ENCODE measurements around the gene UBE2QL1. TPM values are rescaled to one million over a fixed set of nuclear protein-coding genes. Genes with fewer than 3 reads are reported as not detected.

Gene UBE2QL1
- total RNA-seq, 1 donor from 2014 or later, result 2.5 TPM

- intact Hi-C loops (cut with DNase I), result no loop called here
- no peaks in the 10 kb centered on the region for H3K4me1 ChIP-seq
- no peaks in the 10 kb centered on the region for H3K36me3 ChIP-seq
- H3K9me3 ChIP-seq, result no peaks in the 10 kb centered on the region
- H3K27me3 ChIP-seq, result no peaks in the 10 kb centered on the region
- no peak for DNase-seq (ENCODE audit: extremely low spot score in 2 of 2)
- no peak overlapping the region for H3K4me3 ChIP-seq
- no peak for TF ChIP-seq POLR2AphosphoS5 (IDR thresholded peaks at IDR 0.05; ENCODE audit: insufficient read depth in 1 of 2, low read depth in 1 of 2)
- no peak for TF ChIP-seq POLR2A (IDR thresholded peaks at IDR 0.05)
- TF ChIP-seq CTCF (IDR thresholded peaks at IDR 0.05), result no peak
- no peak overlapping the region for H3K27ac ChIP-seq
Observed at GRCh38 chr5:6516823-6517222, 68.2 kb downstream of the UBE2QL1 start.

- H3K4me3 ChIP-seq, result no peak overlapping the region
- intact Hi-C loops (cut with DNase I), result no loop called here
- no peak for DNase-seq (ENCODE audit: extremely low spot score in 2 of 2)
- H3K9me3 ChIP-seq, result no peaks in the 10 kb centered on the region
- H3K36me3 ChIP-seq, result no peaks in the 10 kb centered on the region
- TF ChIP-seq POLR2AphosphoS5 (IDR thresholded peaks at IDR 0.05; ENCODE audit: insufficient read depth in 1 of 2, low read depth in 1 of 2) (no peak), POLR2A (IDR thresholded peaks at IDR 0.05) (no peak), CTCF (IDR thresholded peaks at IDR 0.05) (no peak)
- H3K4me1 ChIP-seq, result no peaks in the 10 kb centered on the region
- no peak overlapping the region for H3K27ac ChIP-seq
- no peaks in the 10 kb centered on the region for H3K27me3 ChIP-seq
Observed at GRCh38 chr5:6517510-6517909, 68.9 kb downstream of the UBE2QL1 start.

- Histone ChIP-seq H3K4me1 (no peaks in the 10 kb centered on the region), H3K36me3 (no peaks in the 10 kb centered on the region), H3K9me3 (no peaks in the 10 kb centered on the region), H3K27me3 (no peaks in the 10 kb centered on the region), H3K4me3 (no peak overlapping the region), H3K27ac (no peak overlapping the region)
- TF ChIP-seq CTCF (IDR thresholded peaks at IDR 0.05) (no peak), POLR2A (IDR thresholded peaks at IDR 0.05) (no peak), POLR2AphosphoS5 (IDR thresholded peaks at IDR 0.05; ENCODE audit: insufficient read depth in 1 of 2, low read depth in 1 of 2) (no peak)
- intact Hi-C loops (cut with DNase I), result no loop called here
- DNase-seq (ENCODE audit: extremely low spot score in 2 of 2), result peak in 1 of 2 donors; percentile 34
Observed at GRCh38 chr5:6518298-6519057, 69.8 kb downstream of the UBE2QL1 start.

GRCh38 chr5:6520201-6520600, 71.5 kb downstream of the UBE2QL1 start:
- peak in 1 of 2 donors; percentile 77 for DNase-seq (ENCODE audit: extremely low spot score in 2 of 2)
- intact Hi-C loops (cut with DNase I), result no loop called here
- H3K4me1 ChIP-seq, result no peaks in the 10 kb centered on the region
- TF ChIP-seq POLR2AphosphoS5 (IDR thresholded peaks at IDR 0.05; ENCODE audit: insufficient read depth in 1 of 2, low read depth in 1 of 2) (no peak), CTCF (IDR thresholded peaks at IDR 0.05) (no peak), POLR2A (IDR thresholded peaks at IDR 0.05) (no peak)
- H3K36me3 ChIP-seq, result no peaks in the 10 kb centered on the region
- no peak overlapping the region for H3K27ac ChIP-seq
- no peaks in the 10 kb centered on the region for H3K9me3 ChIP-seq
- H3K27me3 ChIP-seq, result no peaks in the 10 kb centered on the region
- no peak overlapping the region for H3K4me3 ChIP-seq

- Histone ChIP-seq H3K27me3 (no peaks in the 10 kb centered on the region), H3K36me3 (no peaks in the 10 kb centered on the region), H3K27ac (no peak overlapping the region), H3K4me3 (no peak overlapping the region), H3K9me3 (no peaks in the 10 kb centered on the region), H3K4me1 (no peaks in the 10 kb centered on the region)
- TF ChIP-seq POLR2A (IDR thresholded peaks at IDR 0.05) (no peak), CTCF (IDR thresholded peaks at IDR 0.05) (no peak), POLR2AphosphoS5 (IDR thresholded peaks at IDR 0.05; ENCODE audit: insufficient read depth in 1 of 2, low read depth in 1 of 2) (no peak)
- intact Hi-C loops (cut with DNase I), result no loop called here
- DNase-seq (ENCODE audit: extremely low spot score in 2 of 2), result peak in 1 of 2 donors; percentile 4
Observed at GRCh38 chr5:6522331-6522730, 73.7 kb downstream of the UBE2QL1 start.
